Sigmoid colon (tissue), 4 donors: ENCODE measurements around the gene TMEM94.
"Not testable (repeated sequence)": the region's sequence is repeated elsewhere in the genome, so short reads cannot be mapped to it uniquely, and the experiment has no call there.

Experiments used
- CTCF ChIP-seq, 4 experiments: fragments of 450-650 bp in 3 of 4; fragments of 200-600 bp in 1 of 4; IDR thresholded peaks; one replicate each; pipeline ENCODE4 v1.5.1; 2016 to 2019; ENCODE audit warnings: antibody characterized with exemption in 4 of 4, mild to moderate bottlenecking in 3 of 4, moderate library complexity in 2 of 4
- EP300 ChIP-seq, 4 donors: sonication (generic); formaldehyde crosslinking; IDR thresholded peaks; one replicate each; pipeline ENCODE4 v1.6.1; 2017; ENCODE audit warnings: antibody characterized with exemption in 4 of 4
- POLR2A ChIP-seq, 2 donors: fragments of 450-650 bp; IDR thresholded peaks; one replicate each; pipeline ENCODE4 v1.6.1; 2016; ENCODE audit warnings: antibody characterized with exemption in 2 of 2, mild to moderate bottlenecking in 2 of 2, moderate library complexity in 2 of 2
- POLR2AphosphoS5 ChIP-seq, 4 donors: sonication (generic); formaldehyde crosslinking; IDR thresholded peaks; one replicate each; pipeline ENCODE4 v1.6.1; 2017; ENCODE audit warnings: antibody characterized with exemption in 4 of 4

DNA sequence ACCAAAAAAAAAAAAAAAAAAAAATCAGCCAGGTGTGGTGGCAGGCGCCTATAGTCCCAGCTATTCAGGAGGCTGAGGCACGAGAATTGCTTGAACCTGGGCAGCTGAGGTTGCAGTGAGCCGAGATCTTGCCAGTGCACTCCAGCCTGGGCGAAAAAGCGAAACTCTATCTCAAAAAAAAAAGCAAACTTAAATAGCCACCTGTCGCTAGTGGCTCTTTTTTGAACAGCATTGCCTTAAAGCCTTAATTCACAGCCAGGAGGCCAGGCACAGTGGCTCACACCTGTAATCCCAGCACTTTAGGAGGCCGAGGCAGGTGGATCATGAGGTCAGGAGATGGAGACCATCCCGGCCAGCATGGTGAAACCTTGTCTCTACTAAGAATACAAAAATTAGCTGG lies 64.0 kb downstream of the TMEM94 start:
- TF ChIP-seq CTCF, POLR2A, POLR2AphosphoS5, EP300 (IDR thresholded peaks at IDR 0.05): not testable (repeated sequence)
